SK-N-SH (cell line): ENCODE measurements around the gene CASQ1. TPM values are rescaled to one million over a fixed set of nuclear protein-coding genes. Genes with fewer than 3 reads are reported as not detected.

Experiments used
- CTCF ChIA-PET: fragments of 300-600, 350-600 bp; formaldehyde crosslinking; extraction: SDS; loops from one replicate; lab custom pipeline; 2021; lab: Yijun Ruan, JAX
- POLR2A ChIA-PET: fragments of 350-600 bp; sonication (Branson Sonifier 250); formaldehyde crosslinking; extraction: SDS; loops from one replicate; lab custom pipeline; 2020; ENCODE audit warnings: antibody characterized with exemption, inconsistent platforms; lab: Yijun Ruan, JAX
- DNase-seq: peaks from one replicate; pipeline ENCODE4 v3.0.0; 2012
- H2AFZ ChIP-seq: fragments of 200-600 bp; sonication (generic); 2 replicates; pipeline ENCODE4 v1.8.1; 2016; ENCODE audit warnings: antibody characterized with exemption, mild to moderate bottlenecking, low read depth
- H3F3A ChIP-seq: fragments of 200-600 bp; sonication (generic); replicated peaks from 2 replicates; pipeline ENCODE3; 2016; ENCODE audit warnings: antibody characterized with exemption, mild to moderate bottlenecking; ENCODE audit not compliant: insufficient read depth
- H3K27ac ChIP-seq, 2 experiments: fragments of 200-500 bp in 1 of 2; fragments of 200-600 bp in 1 of 2; sonication (Bioruptor generic) in 1 of 2; sonication (generic), shearing (Covaris generic) in 1 of 2; 2 replicates each; pipeline versions ENCODE4 v1.5.1 to v1.6.1; 2014 to 2016; ENCODE audit warnings: low read depth in 2 of 2, inconsistent platforms in 1 of 2, low read length in 1 of 2, mild to moderate bottlenecking in 1 of 2, mixed read lengths in 1 of 2
- H3K27me3 ChIP-seq: fragments of 200-600 bp; sonication (generic), shearing (Covaris generic); 2 replicates; pipeline ENCODE4 v1.6.1; 2016; ENCODE audit warnings: mixed run types; ENCODE audit not compliant: insufficient read depth
- H3K36me3 ChIP-seq, 2 experiments: fragments of 200-500 bp in 1 of 2; fragments of 200-600 bp in 1 of 2; sonication (Bioruptor generic) in 1 of 2; sonication (generic) in 1 of 2; replicated peaks in 1 of 2; 2 replicates each; pipeline versions ENCODE3 to v1.5.1; 2014 to 2016; ENCODE audit warnings: low read length in 1 of 2, mild to moderate bottlenecking in 1 of 2; ENCODE audit not compliant: insufficient read depth in 2 of 2, control insufficient read depth in 1 of 2
- H3K4me1 ChIP-seq, 2 experiments: fragments of 200-500 bp in 1 of 2; fragments of 200-600 bp in 1 of 2; sonication (Bioruptor generic) in 1 of 2; sonication (generic), shearing (Covaris generic) in 1 of 2; 2 replicates each; pipeline versions ENCODE4 v1.5.1 to v1.6.1; 2014 to 2016; ENCODE audit warnings: low read depth in 1 of 2, low read length in 1 of 2, mixed run types in 1 of 2; ENCODE audit not compliant: insufficient read depth in 2 of 2, control insufficient read depth in 1 of 2
- H3K4me2 ChIP-seq: fragments of 200-600 bp; sonication (generic), shearing (Covaris generic); 2 replicates; pipeline ENCODE4 v1.6.1; 2017; ENCODE audit warnings: mixed run types
- H3K4me3 ChIP-seq, 2 experiments: fragments of 200-500 bp in 1 of 2; fragments of 200-600 bp in 1 of 2; sonication (Bioruptor generic) in 1 of 2; sonication (generic), shearing (Covaris generic) in 1 of 2; 2 replicates each; pipeline versions ENCODE4 v1.5.1 to v1.8.1; 2014 to 2016; ENCODE audit warnings: low read depth in 2 of 2, inconsistent platforms in 1 of 2, low read length in 1 of 2, mild to moderate bottlenecking in 1 of 2, mixed read lengths in 1 of 2, moderate library complexity in 1 of 2
- H3K79me2 ChIP-seq: fragments of 200-600 bp; sonication (generic); 2 replicates; pipeline ENCODE4 v1.8.1; 2017; ENCODE audit warnings: mild to moderate bottlenecking; ENCODE audit not compliant: insufficient read depth
- H3K9ac ChIP-seq: fragments of 200-600 bp; sonication (generic); 2 replicates; pipeline ENCODE4 v1.6.1; 2017; ENCODE audit warnings: mixed run types
- H3K9me2 ChIP-seq: fragments of 200-600 bp; sonication (generic); 2 replicates; pipeline ENCODE4 v1.6.1; 2017; ENCODE audit warnings: mixed run types
- H3K9me3 ChIP-seq: fragments of 200-600 bp; sonication (generic); 2 replicates; pipeline ENCODE4 v1.6.1; 2017; ENCODE audit warnings: mixed run types, mild to moderate bottlenecking, moderate library complexity
- H4K20me1 ChIP-seq: fragments of 200-600 bp; sonication (generic); 2 replicates; pipeline ENCODE4 v1.6.1; 2017; ENCODE audit warnings: mild to moderate bottlenecking, mixed run types; ENCODE audit not compliant: insufficient read depth
- CHD2 ChIP-seq: fragments of 150-350 bp; IDR thresholded peaks from 2 replicates; pipeline ENCODE4 v1.6.1; 2018; ENCODE audit warnings: low read length; ENCODE audit not compliant: partially characterized antibody
- EP300 ChIP-seq, 2 experiments: IDR thresholded peaks; 2 replicates each; pipeline versions ENCODE4 v1.4.0 to v1.6.1; 2012; ENCODE audit warnings: borderline replicate concordance in 1 of 2, low read depth in 1 of 2, low read length in 1 of 2
- EZH2phosphoT487 ChIP-seq: fragments of 200-600 bp; sonication (generic); IDR thresholded peaks from 2 replicates; pipeline ENCODE4 v1.6.1; 2017; ENCODE audit warnings: low read depth, mixed run types, mild to moderate bottlenecking, antibody characterized with exemption, moderate library complexity, borderline replicate concordance
- FOSL2 ChIP-seq: IDR thresholded peaks from 2 replicates; pipeline ENCODE4 v1.4.0; 2012; ENCODE audit warnings: low read depth, mild to moderate bottlenecking, moderate library complexity, borderline replicate concordance
- FOXM1 ChIP-seq: IDR thresholded peaks from 2 replicates; pipeline ENCODE4 v1.4.0; 2012; ENCODE audit warnings: low read depth, mild to moderate bottlenecking
- GABPA ChIP-seq: IDR thresholded peaks from 2 replicates; pipeline ENCODE4 v1.4.0; 2012; ENCODE audit warnings: low read depth, mild to moderate bottlenecking
- GATA2 ChIP-seq: sonication (generic); formaldehyde crosslinking; IDR thresholded peaks from 2 replicates; pipeline ENCODE4 v1.5.0; 2020; ENCODE audit warnings: mild to moderate bottlenecking, missing genetic modification reagents
- JUND ChIP-seq: IDR thresholded peaks from 2 replicates; pipeline ENCODE4 v1.4.0; 2012
- MEF2A ChIP-seq: IDR thresholded peaks from 2 replicates; pipeline ENCODE4 v1.4.0; 2012; ENCODE audit warnings: low read depth, borderline replicate concordance
- MXI1 ChIP-seq: IDR thresholded peaks from 2 replicates; pipeline ENCODE4 v1.6.1; 2012; ENCODE audit warnings: mild to moderate bottlenecking, low read depth, low read length, improper control_type of control experiment
- NFIC ChIP-seq: IDR thresholded peaks from 2 replicates; pipeline ENCODE4 v1.4.0; 2012; ENCODE audit warnings: borderline replicate concordance
- NRF1 ChIP-seq: IDR thresholded peaks from 2 replicates; pipeline ENCODE4 v1.6.1; 2012; ENCODE audit warnings: low read depth, mild to moderate bottlenecking, low read length
- PBX3 ChIP-seq: IDR thresholded peaks from 2 replicates; pipeline ENCODE4; 2012
- POLR2AphosphoS5 ChIP-seq: IDR thresholded peaks from 2 replicates; pipeline ENCODE4 v1.6.1; 2012; ENCODE audit warnings: low read depth, low read length
- RCOR1 ChIP-seq: fragments of 150-350 bp; IDR thresholded peaks from 2 replicates; pipeline ENCODE4 v1.6.1; 2017; ENCODE audit warnings: antibody characterized with exemption, low read length
- RFX5 ChIP-seq: IDR thresholded peaks from 2 replicates; pipeline ENCODE4 v1.6.1; 2012; ENCODE audit warnings: mild to moderate bottlenecking, improper control_type of control experiment, low read length
- SIN3A ChIP-seq: IDR thresholded peaks from 2 replicates; pipeline ENCODE4 v1.6.1; 2012; ENCODE audit warnings: low read depth, mild to moderate bottlenecking, low read length, moderate library complexity, borderline replicate concordance
- SMC3 ChIP-seq: IDR thresholded peaks from 2 replicates; pipeline ENCODE4 v1.6.1; 2012; ENCODE audit warnings: low read depth, low read length, improper control_type of control experiment
- TAF1 ChIP-seq: IDR thresholded peaks from 2 replicates; pipeline ENCODE4 v1.6.1; 2012; ENCODE audit warnings: low read depth, mild to moderate bottlenecking, low read length, moderate library complexity, borderline replicate concordance
- TCF12 ChIP-seq: IDR thresholded peaks from 2 replicates; pipeline ENCODE4 v1.4.0; 2012
- TEAD4 ChIP-seq: IDR thresholded peaks from 2 replicates; pipeline ENCODE4 v1.4.0; 2012; ENCODE audit warnings: mild to moderate bottlenecking, borderline replicate concordance; ENCODE audit not compliant: insufficient read depth
- YY1 ChIP-seq: IDR thresholded peaks from 2 replicates; pipeline ENCODE4 v1.4.0; 2012; ENCODE audit warnings: low read depth, mild to moderate bottlenecking
- ZBTB33 ChIP-seq: IDR thresholded peaks from 2 replicates; pipeline ENCODE4 v1.4.0; 2012; ENCODE audit warnings: low read depth, borderline replicate concordance
- WGBS: methylation state at CpG from one replicate; pipeline ENCODE4 v1.1.6; 2017; ENCODE audit warnings: low lambda C conversion rate; 5-methylcytosine and 5-hydroxymethylcytosine counted together
- polyA plus RNA-seq, 3 experiments: library from polyadenylated mRNA; depleted of rRNA; stranded (reverse); fragments of >200 nt; gene quantifications; 2 replicates each; pipeline ENCODE4 v1.2.3, GENCODE V29; 2012
- TF ChIP-seq, protein P1 (sequence below): IDR thresholded peaks from 2 replicates; pipeline ENCODE4 v1.4.0; 2012; ENCODE audit warnings: low read depth, borderline replicate concordance
- TF ChIP-seq, protein P2 (sequence below): IDR thresholded peaks from 2 replicates; pipeline ENCODE4 v1.4.0; 2012; ENCODE audit warnings: low read depth

Gene CASQ1
- polyA plus RNA-seq, 1 of the 3 experiments (the other 2 are of a cell fraction), result 0.08 TPM

GRCh38 chr1:160186729-160187128 lies 3.6 kb upstream of the CASQ1 start:
- no peak overlapping the region for H3K4me3 ChIP-seq
- no peak overlapping the region for H3K9ac ChIP-seq
- H3K9me3 ChIP-seq, result no peaks in the 10 kb centered on the region
- WGBS, result 60% methylated on average over 2 of the region's 2 CpGs
- H3F3A ChIP-seq, result no peaks in the 10 kb centered on the region
- no peaks in the 10 kb centered on the region for H3K79me2 ChIP-seq
- CTCF ChIA-PET, result interaction anchor here (0.9 to 7.5 kb wide), 3 partner anchors 24 to 189 kb away, joined by 3 to 293 read pairs (median 3); no protein-coding TSS in a partner anchor
- H3K9me2 ChIP-seq, result no peaks in the 10 kb centered on the region
- POLR2A ChIA-PET, result no interaction called here
- H3K4me2 ChIP-seq, result no peak overlapping the region
- H4K20me1 ChIP-seq, result no peaks in the 10 kb centered on the region
- TF ChIP-seq GABPA (no peak), TAF1 (no peak), MXI1 (no peak), POLR2AphosphoS5 (no peak), NFIC (no peak), JUND (no peak), SMC3 (no peak), TCF12 (no peak), SIN3A (no peak), NRF1 (no peak), FOXM1 (no peak), EZH2phosphoT487 (no peak), FOSL2 (no peak), PBX3 (no peak), MEF2A (no peak), GATA2 (no peak)
- TF ChIP-seq, protein P1, sequence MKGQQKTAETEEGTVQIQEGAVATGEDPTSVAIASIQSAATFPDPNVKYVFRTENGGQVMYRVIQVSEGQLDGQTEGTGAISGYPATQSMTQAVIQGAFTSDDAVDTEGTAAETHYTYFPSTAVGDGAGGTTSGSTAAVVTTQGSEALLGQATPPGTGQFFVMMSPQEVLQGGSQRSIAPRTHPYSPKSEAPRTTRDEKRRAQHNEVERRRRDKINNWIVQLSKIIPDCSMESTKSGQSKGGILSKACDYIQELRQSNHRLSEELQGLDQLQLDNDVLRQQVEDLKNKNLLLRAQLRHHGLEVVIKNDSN, result no peak
- TF ChIP-seq, protein P2, sequence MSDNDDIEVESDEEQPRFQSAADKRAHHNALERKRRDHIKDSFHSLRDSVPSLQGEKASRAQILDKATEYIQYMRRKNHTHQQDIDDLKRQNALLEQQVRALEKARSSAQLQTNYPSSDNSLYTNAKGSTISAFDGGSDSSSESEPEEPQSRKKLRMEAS, result no peak
- no peak overlapping the region for H3K27ac ChIP-seq
- H3K27me3 ChIP-seq, result no peaks in the 10 kb centered on the region
- H3K36me3 ChIP-seq, result no peaks in the 10 kb centered on the region
- no peak for DNase-seq
- H2AFZ ChIP-seq, result no peak overlapping the region
- H3K4me1 ChIP-seq, result peaks cover 0 to 3% of the 10 kb centered on the region in 2 experiments; a peak in 1 of 4 replicates

GRCh38 chr1:160187407-160187806 lies 3.0 kb upstream of the CASQ1 start:
- no peaks in the 10 kb centered on the region for H4K20me1 ChIP-seq
- no peak overlapping the region for H3K27ac ChIP-seq
- WGBS, result 35% methylated on average over 3 of the region's 7 CpGs
- H3K9me2 ChIP-seq, result no peaks in the 10 kb centered on the region
- no peak overlapping the region for H3K4me2 ChIP-seq
- no peak overlapping the region for H3K4me3 ChIP-seq
- DNase-seq, result no peak
- CTCF ChIA-PET, result interaction anchor here (0.9 to 7.5 kb wide), 3 partner anchors 58 to 189 kb away, joined by 3 to 293 read pairs (median 11); no protein-coding TSS in a partner anchor
- POLR2A ChIA-PET, result no interaction called here
- H3F3A ChIP-seq, result no peaks in the 10 kb centered on the region
- peaks cover 0 to 3% of the 10 kb centered on the region in 2 experiments; a peak in 1 of 4 replicates for H3K4me1 ChIP-seq
- H3K9me3 ChIP-seq, result no peaks in the 10 kb centered on the region
- no peaks in the 10 kb centered on the region for H3K79me2 ChIP-seq
- H3K36me3 ChIP-seq, result no peaks in the 10 kb centered on the region
- no peak overlapping the region for H3K9ac ChIP-seq
- H2AFZ ChIP-seq, result no peak overlapping the region
- no peaks in the 10 kb centered on the region for H3K27me3 ChIP-seq
- no peak for TF ChIP-seq POLR2AphosphoS5
- TF ChIP-seq TEAD4, result no peak
- TF ChIP-seq EZH2phosphoT487, result no peak
- TF ChIP-seq, protein P2, result no peak
- no peak for TF ChIP-seq RFX5
- TF ChIP-seq, protein P1, result no peak
- no peak for TF ChIP-seq ZBTB33
- TF ChIP-seq YY1, result no peak
- TF ChIP-seq EP300 (IDR thresholded peaks at IDR 0.05; ENCODE audit: borderline replicate concordance in 1 of 2, low read depth in 1 of 2, low read length in 1 of 2), result no peak
- no peak for TF ChIP-seq RCOR1
- no peak for TF ChIP-seq GABPA
- no peak for TF ChIP-seq NFIC
- TF ChIP-seq CHD2, result no peak
